ENCODE data around the gene DNAJC27.

The DNAJC27 gene

DNA sequence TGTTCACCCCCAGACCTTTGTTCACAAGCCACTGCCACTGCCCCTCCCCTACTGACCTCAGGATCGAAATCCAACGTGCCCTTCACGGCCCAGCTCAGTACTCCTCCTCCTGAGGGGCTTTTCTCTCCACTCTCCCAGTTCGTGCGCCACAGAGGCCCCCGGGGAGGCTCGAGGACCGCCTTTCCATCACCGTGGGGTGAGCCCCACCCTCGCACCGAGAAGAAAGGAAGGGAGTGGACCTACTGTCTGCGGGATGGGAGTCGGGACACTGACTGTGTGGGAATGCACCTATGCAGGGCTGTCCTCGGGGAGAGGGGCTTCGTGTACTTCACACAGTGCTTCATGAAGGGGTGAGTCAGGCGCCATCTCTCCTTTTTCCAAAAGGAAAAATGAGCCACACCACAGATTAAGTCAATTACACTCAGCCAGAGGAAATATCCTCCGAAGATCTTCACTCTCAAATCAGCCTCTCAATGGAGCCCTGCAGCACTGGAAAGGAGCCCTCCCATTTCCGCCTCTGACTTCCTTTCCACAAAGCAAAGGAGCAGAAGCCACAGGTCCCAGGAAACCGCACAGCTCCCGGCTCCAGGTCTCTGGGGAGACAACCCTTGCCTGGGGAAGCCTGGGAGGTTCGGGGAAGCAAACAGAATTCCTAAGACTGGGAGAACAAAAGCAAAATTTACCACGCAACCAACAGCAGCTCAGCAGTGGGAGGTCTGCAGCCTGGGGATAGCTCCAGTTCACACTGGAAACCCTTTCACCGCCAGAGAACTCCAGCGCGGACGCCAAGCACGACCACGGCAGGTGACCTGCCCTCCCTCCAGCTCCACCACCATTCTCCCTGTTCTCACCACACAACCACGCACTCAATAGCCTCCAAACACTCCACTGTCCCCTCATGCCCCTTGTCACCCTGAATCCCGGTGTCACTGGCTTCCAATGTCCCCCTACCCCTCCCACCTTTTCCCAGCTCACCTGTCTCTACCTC, 73.3 kb downstream of the DNAJC27 start:
- H3K4me1 ChIP-seq (ENCODE audit: low read length): no peaks in the 10 kb centered on the region
- H2AFZ ChIP-seq (ENCODE audit: low read depth, low read length): no peak overlapping the region
- H3K27ac ChIP-seq (ENCODE audit: low read length): no peak overlapping the region
- TF ChIP-seq EZH2phosphoT487 (IDR thresholded peaks at IDR 0.05; ENCODE audit: low read depth): no peak
- TF ChIP-seq, protein P1, sequence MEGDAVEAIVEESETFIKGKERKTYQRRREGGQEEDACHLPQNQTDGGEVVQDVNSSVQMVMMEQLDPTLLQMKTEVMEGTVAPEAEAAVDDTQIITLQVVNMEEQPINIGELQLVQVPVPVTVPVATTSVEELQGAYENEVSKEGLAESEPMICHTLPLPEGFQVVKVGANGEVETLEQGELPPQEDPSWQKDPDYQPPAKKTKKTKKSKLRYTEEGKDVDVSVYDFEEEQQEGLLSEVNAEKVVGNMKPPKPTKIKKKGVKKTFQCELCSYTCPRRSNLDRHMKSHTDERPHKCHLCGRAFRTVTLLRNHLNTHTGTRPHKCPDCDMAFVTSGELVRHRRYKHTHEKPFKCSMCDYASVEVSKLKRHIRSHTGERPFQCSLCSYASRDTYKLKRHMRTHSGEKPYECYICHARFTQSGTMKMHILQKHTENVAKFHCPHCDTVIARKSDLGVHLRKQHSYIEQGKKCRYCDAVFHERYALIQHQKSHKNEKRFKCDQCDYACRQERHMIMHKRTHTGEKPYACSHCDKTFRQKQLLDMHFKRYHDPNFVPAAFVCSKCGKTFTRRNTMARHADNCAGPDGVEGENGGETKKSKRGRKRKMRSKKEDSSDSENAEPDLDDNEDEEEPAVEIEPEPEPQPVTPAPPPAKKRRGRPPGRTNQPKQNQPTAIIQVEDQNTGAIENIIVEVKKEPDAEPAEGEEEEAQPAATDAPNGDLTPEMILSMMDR (IDR thresholded peaks at IDR 0.05; ENCODE audit: low read depth, low read length): no peak
- peaks cover 35% of the 10 kb centered on the region for H3K79me2 ChIP-seq (ENCODE audit: low read length)
- H3K27me3 ChIP-seq (ENCODE audit: low read depth, low read length): no peaks in the 10 kb centered on the region
- H4K20me1 ChIP-seq (ENCODE audit: insufficient read depth, low read length): no peaks in the 10 kb centered on the region
- H3K9me3 ChIP-seq (ENCODE audit: insufficient read depth, low read length): peaks cover 14% of the 10 kb centered on the region; the same call in 1 of the 2 replicates
- H3K4me2 ChIP-seq (ENCODE audit: low read length): no peak overlapping the region
- no peak overlapping the region for H3K4me3 ChIP-seq (ENCODE audit: low read length)
- H3K9ac ChIP-seq (ENCODE audit: low read length): no peak overlapping the region
- H3K36me3 ChIP-seq (replicated peaks; ENCODE audit: low read depth, low read length): peaks cover 67% of the 10 kb centered on the region

GRCh38 chr2:24894750-24895149, 77.0 kb downstream of the DNAJC27 start:
- H3K79me2 ChIP-seq (ENCODE audit: low read length): peaks cover 22% of the 10 kb centered on the region
- TF ChIP-seq EZH2phosphoT487 (IDR thresholded peaks at IDR 0.05; ENCODE audit: low read depth): no peak
- TF ChIP-seq, protein P1 (IDR thresholded peaks at IDR 0.05; ENCODE audit: low read depth, low read length): no peak
- H2AFZ ChIP-seq (ENCODE audit: low read depth, low read length): no peak overlapping the region
- no peaks in the 10 kb centered on the region for H4K20me1 ChIP-seq (ENCODE audit: insufficient read depth, low read length)
- no peak overlapping the region for H3K4me3 ChIP-seq (ENCODE audit: low read length)
- H3K27me3 ChIP-seq (ENCODE audit: low read depth, low read length): no peaks in the 10 kb centered on the region
- no peaks in the 10 kb centered on the region for H3K4me1 ChIP-seq (ENCODE audit: low read length)
- H3K9me3 ChIP-seq (ENCODE audit: insufficient read depth, low read length): peaks cover 14% of the 10 kb centered on the region; the same call in 1 of the 2 replicates
- no peak overlapping the region for H3K9ac ChIP-seq (ENCODE audit: low read length)
- no peak overlapping the region for H3K4me2 ChIP-seq (ENCODE audit: low read length)
- H3K36me3 ChIP-seq (replicated peaks; ENCODE audit: low read depth, low read length): peaks cover 58% of the 10 kb centered on the region
- no peak overlapping the region for H3K27ac ChIP-seq (ENCODE audit: low read length)

DNA sequence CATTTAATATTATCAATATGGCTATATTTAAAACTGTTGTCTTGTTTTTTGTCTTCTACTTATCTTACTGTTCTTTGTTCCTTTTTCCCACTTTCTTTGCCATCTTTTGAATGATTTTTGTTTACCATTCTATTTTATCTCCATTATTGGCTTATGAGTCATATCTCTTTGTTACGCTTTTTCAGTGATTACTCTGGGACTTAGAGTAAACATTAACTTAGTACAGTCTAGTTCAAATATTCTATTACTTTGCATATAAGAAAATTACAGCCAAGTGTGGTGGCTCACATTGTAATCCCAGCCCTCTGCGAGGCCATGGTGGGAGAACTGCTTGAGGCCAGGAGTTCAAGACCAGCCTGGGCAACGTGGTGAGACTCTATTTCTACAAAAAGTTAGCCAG, 77.8 kb downstream of the DNAJC27 start:
- no peak for TF ChIP-seq EZH2phosphoT487 (IDR thresholded peaks at IDR 0.05; ENCODE audit: low read depth)
- TF ChIP-seq, protein P1 (IDR thresholded peaks at IDR 0.05; ENCODE audit: low read depth, low read length): no peak
- Histone ChIP-seq H2AFZ (ENCODE audit: low read depth, low read length) (no peak overlapping the region), H3K79me2 (ENCODE audit: low read length) (peaks cover 14% of the 10 kb centered on the region; the same call in 1 of the 2 replicates), H3K27me3 (ENCODE audit: low read depth, low read length) (no peaks in the 10 kb centered on the region), H3K4me1 (ENCODE audit: low read length) (no peaks in the 10 kb centered on the region), H3K9ac (ENCODE audit: low read length) (no peak overlapping the region), H3K4me2 (ENCODE audit: low read length) (no peak overlapping the region), H3K9me3 (ENCODE audit: insufficient read depth, low read length) (peaks cover 14% of the 10 kb centered on the region; the same call in 1 of the 2 replicates), H3K4me3 (ENCODE audit: low read length) (no peak overlapping the region), H4K20me1 (ENCODE audit: insufficient read depth, low read length) (no peaks in the 10 kb centered on the region), H3K36me3 (replicated peaks; ENCODE audit: low read depth, low read length) (peaks cover 54% of the 10 kb centered on the region), H3K27ac (ENCODE audit: low read length) (no peak overlapping the region)
